ENCODE results near the gene MYCBP. TPM values are rescaled to one million over a fixed set of nuclear protein-coding genes. Genes with fewer than 3 reads are reported as not detected.

Gene MYCBP
- total and polyA plus RNA-seq, 9 donors = 10.5 to 29.6 (median 23.6) TPM

GRCh38 chr1:38815903-38816627 is 57.1 kb downstream of the MYCBP start:
- DNase-seq = peak; percentile 44
- no peaks in the 10 kb centered on the region for H3K36me3 ChIP-seq (ENCODE audit: control insufficient read depth, insufficient read depth, low read length)
- H3K9me3 ChIP-seq (replicated peaks; ENCODE audit: control insufficient read depth, low read depth, low read length) = peaks cover 6% of the 10 kb centered on the region
- no peak overlapping the region for H3K4me3 ChIP-seq (ENCODE audit: low read length)
- peaks cover 67% of the 10 kb centered on the region for H3K27me3 ChIP-seq (ENCODE audit: control insufficient read depth, insufficient read depth, low read length)
- WGBS (ENCODE audit: insufficient coverage) = 5% methylated on average over 26 of the region's 36 CpGs
- peaks cover 13% of the 10 kb centered on the region for H3K4me1 ChIP-seq (ENCODE audit: control insufficient read depth, insufficient read depth, low read length)
- no peak overlapping the region for H3K27ac ChIP-seq (ENCODE audit: low read length)

- WGBS (ENCODE audit: insufficient coverage) = no CpG with 5 or more reads among the region's 1 CpG
These were observed 58.1 kb downstream of the MYCBP start for GRCh38 chr1:38814984-38815464.

GRCh38 chr1:38814444-38814983 is 58.6 kb downstream of the MYCBP start:
- Histone ChIP-seq H3K27me3 (ENCODE audit: control insufficient read depth, insufficient read depth, low read length) (peaks cover 66% of the 10 kb centered on the region), H3K27ac (ENCODE audit: low read length) (no peak overlapping the region), H3K4me1 (ENCODE audit: control insufficient read depth, insufficient read depth, low read length) (peaks cover 13% of the 10 kb centered on the region), H3K9me3 (replicated peaks; ENCODE audit: control insufficient read depth, low read depth, low read length) (peaks cover 6% of the 10 kb centered on the region), H3K4me3 (ENCODE audit: low read length) (no peak overlapping the region), H3K36me3 (ENCODE audit: control insufficient read depth, insufficient read depth, low read length) (no peaks in the 10 kb centered on the region)
- no peak for DNase-seq
- WGBS (ENCODE audit: insufficient coverage) = no CpG with 5 or more reads among the region's 7 CpGs

More at GRCh38 chr1:38814984-38815464, 58.1 kb downstream of the MYCBP start:
- Histone ChIP-seq H3K4me3 (ENCODE audit: low read length) (no peak overlapping the region), H3K27me3 (ENCODE audit: control insufficient read depth, insufficient read depth, low read length) (peaks cover 67% of the 10 kb centered on the region), H3K4me1 (ENCODE audit: control insufficient read depth, insufficient read depth, low read length) (peaks cover 13% of the 10 kb centered on the region), H3K27ac (ENCODE audit: low read length) (no peak overlapping the region), H3K9me3 (replicated peaks; ENCODE audit: control insufficient read depth, low read depth, low read length) (peaks cover 6% of the 10 kb centered on the region), H3K36me3 (ENCODE audit: control insufficient read depth, insufficient read depth, low read length) (no peaks in the 10 kb centered on the region)
- no peak for DNase-seq

GRCh38 chr1:38812981-38813380 is 60.2 kb downstream of the MYCBP start:
- Histone ChIP-seq H3K4me3 (ENCODE audit: low read length) (no peak overlapping the region), H3K4me1 (ENCODE audit: control insufficient read depth, insufficient read depth, low read length) (peaks cover 7% of the 10 kb centered on the region), H3K27ac (ENCODE audit: low read length) (no peak overlapping the region), H3K36me3 (ENCODE audit: control insufficient read depth, insufficient read depth, low read length) (no peaks in the 10 kb centered on the region), H3K27me3 (ENCODE audit: control insufficient read depth, insufficient read depth, low read length) (peaks cover 58% of the 10 kb centered on the region), H3K9me3 (replicated peaks; ENCODE audit: control insufficient read depth, low read depth, low read length) (peaks cover 6% of the 10 kb centered on the region)
- DNase-seq = no peak
- 54% methylated on average over 2 of the region's 5 CpGs for WGBS (ENCODE audit: insufficient coverage)

Other genes with a start within 250 kb of the MYCBP start
- gene RRAGC, start 13.6 kb downstream of the MYCBP start, total RNA-seq = 13.6 TPM
- gene RRAGC, start 13.6 kb downstream of the MYCBP start, polyA plus RNA-seq (ENCODE audit: insufficient read depth in 1 of 8, insufficient read length in 8 of 8, low replicate concordance in 1 of 8) = 10 to 100 TPM; 19.1 to 26.2 (median 20.7) TPM
- gene GJA9, start 8.2 kb upstream of the MYCBP start, total RNA-seq = not detected
- under 1 TPM in 3 of 8 donors, not detected in 5; 0.18 to 0.24 (median 0.24) TPM for gene GJA9, start 8.2 kb upstream of the MYCBP start, polyA plus RNA-seq (ENCODE audit: insufficient read depth in 1 of 8, insufficient read length in 8 of 8, low replicate concordance in 1 of 8)
- 0.35 TPM for gene RHBDL2, start 68.5 kb upstream of the MYCBP start, total RNA-seq
- 1 to 10 TPM in 1 of 8 donors, under 1 TPM in 7; 0.35 to 1.1 (median 0.60) TPM for gene RHBDL2, start 68.5 kb upstream of the MYCBP start, polyA plus RNA-seq (ENCODE audit: insufficient read depth in 1 of 8, insufficient read length in 8 of 8, low replicate concordance in 1 of 8)
- gene AKIRIN1, start 117.9 kb upstream of the MYCBP start, total RNA-seq = 21.4 TPM
- 10 to 100 TPM; 32.4 to 44.1 (median 39.0) TPM for gene AKIRIN1, start 117.9 kb upstream of the MYCBP start, polyA plus RNA-seq (ENCODE audit: insufficient read depth in 1 of 8, insufficient read length in 8 of 8, low replicate concordance in 1 of 8)
- gene NDUFS5, start 153.0 kb upstream of the MYCBP start, total RNA-seq = 452 TPM
- gene NDUFS5, start 153.0 kb upstream of the MYCBP start, polyA plus RNA-seq (ENCODE audit: insufficient read depth in 1 of 8, insufficient read length in 8 of 8, low replicate concordance in 1 of 8) = 100 to 1,000 TPM; 248 to 410 (median 285) TPM